Midbrain (tissue), 1 donor: Measurements from ENCODE around the gene C2orf78.
A peak's percentile ranks its signal among the peaks of the same experiment; 100 is the strongest.
"Not testable (repeated sequence)": the region's sequence is repeated elsewhere in the genome, so short reads cannot be mapped to it uniquely, and the experiment has no call there.

Source experiments
- DNase-seq: peaks from one replicate; lab custom pipeline; 2025; lab: John Stamatoyannopoulos, UW

Gene C2orf78

GRCh38 chr2:73783883-73784282, at the start of gene C2orf78:
Gene C2orf78, plus strand, starts transcription at chr2:73784183. Its CDS starts 127 bp downstream, at chr2:73784310.
- DNase-seq: not testable (repeated sequence)

GRCh38 chr2:73736378-73736777, 47.6 kb upstream of the C2orf78 start:
- no peak for DNase-seq

GRCh38 chr2:73736855-73737779, 46.9 kb upstream of the C2orf78 start, which contains the start of gene TPRKB:
Gene TPRKB, minus strand, starts transcription at chr2:73737345. Its CDS starts 2,776 bp downstream, at chr2:73734569.
- peak; percentile 95 for DNase-seq

GRCh38 chr2:73739101-73739500, 44.9 kb upstream of the C2orf78 start:
- no peak for DNase-seq

GRCh38 chr2:73740767-73741166, 43.2 kb upstream of the C2orf78 start:
- no peak for DNase-seq

- DNase-seq: no peak
These were observed 37.7 kb upstream of the C2orf78 start for GRCh38 chr2:73746015-73746876.

GRCh38 chr2:73746877-73747208, 37.1 kb upstream of the C2orf78 start:
- DNase-seq: no peak

- no peak for DNase-seq
These were observed 34.7 kb upstream of the C2orf78 start for GRCh38 chr2:73749314-73749713.

- not testable (repeated sequence) for DNase-seq
These were observed 29.7 kb upstream of the C2orf78 start for GRCh38 chr2:73754332-73754731.

- DNase-seq: no peak
These were observed 24.7 kb upstream of the C2orf78 start for GRCh38 chr2:73759285-73759764.

- no peak for DNase-seq
These were observed 24.1 kb upstream of the C2orf78 start for GRCh38 chr2:73759904-73760303.

GRCh38 chr2:73762571-73762970, 21.4 kb upstream of the C2orf78 start:
- no peak for DNase-seq

- DNase-seq: no peak
These were observed 19.0 kb upstream of the C2orf78 start for GRCh38 chr2:73764945-73765344.

GRCh38 chr2:73766349-73766748, 17.6 kb upstream of the C2orf78 start:
- DNase-seq: no peak

GRCh38 chr2:73766994-73767393, 17.0 kb upstream of the C2orf78 start:
- no peak for DNase-seq

GRCh38 chr2:73770725-73771124, 13.3 kb upstream of the C2orf78 start:
- no peak for DNase-seq

GRCh38 chr2:73772819-73773218, 11.2 kb upstream of the C2orf78 start:
- DNase-seq: no peak

GRCh38 chr2:73776381-73776780, 7.6 kb upstream of the C2orf78 start:
- DNase-seq: no peak

- no peak for DNase-seq
These were observed 7.0 kb upstream of the C2orf78 start for GRCh38 chr2:73776869-73777519.

- DNase-seq: not testable (repeated sequence)
These were observed 5.0 kb upstream of the C2orf78 start for GRCh38 chr2:73778867-73779466.

- DNase-seq: peak; percentile 94
These were observed 4.3 kb upstream of the C2orf78 start, which contains the start of gene DUSP11 for GRCh38 chr2:73779467-73780236. Gene DUSP11, minus strand, starts transcription at chr2:73780103. Its CDS starts 129 bp downstream, at chr2:73779974.
